Endodermal cell (in vitro differentiated cells): Measurements from ENCODE around the gene S100A8. TPM values are rescaled to one million over a fixed set of nuclear protein-coding genes. Genes with fewer than 3 reads are reported as not detected.
A peak's percentile ranks its signal among the peaks of the same experiment; 100 is the strongest.

Experiments used
- DNase-seq: peaks from one replicate; pipeline ENCODE4 v3.0.0-alpha.2; 2017
- H3K27ac ChIP-seq: 2 replicates; pipeline ENCODE4 v1.5.1; 2013; ENCODE audit warnings: mild to moderate bottlenecking, low read depth, low read length, moderate library complexity
- H3K27me3 ChIP-seq: 2 replicates; pipeline ENCODE4 v1.6.1; 2013; ENCODE audit warnings: mild to moderate bottlenecking, low read length, moderate library complexity; ENCODE audit not compliant: insufficient read depth, control insufficient read depth, poor library complexity, severe bottlenecking
- H3K36me3 ChIP-seq: 2 replicates; pipeline ENCODE4 v1.7.0; 2013; ENCODE audit warnings: mild to moderate bottlenecking, low read length, moderate library complexity; ENCODE audit not compliant: control insufficient read depth, insufficient read depth
- H3K4me1 ChIP-seq: one replicate; pipeline ENCODE4 v1.7.0; 2013; ENCODE audit warnings: low read length; ENCODE audit not compliant: control insufficient read depth, insufficient read depth
- H3K4me3 ChIP-seq: 2 replicates; pipeline ENCODE4 v1.5.1; 2013; ENCODE audit warnings: mild to moderate bottlenecking, low read length, moderate library complexity
- H3K9ac ChIP-seq: 2 replicates; pipeline ENCODE4 v1.6.1; 2013; ENCODE audit warnings: mild to moderate bottlenecking, low read length, moderate library complexity; ENCODE audit not compliant: poor library complexity, severe bottlenecking; ENCODE audit errors: extremely low read depth
- H3K9me3 ChIP-seq: 2 replicates; pipeline ENCODE4 v1.6.1; 2013; ENCODE audit warnings: mild to moderate bottlenecking, low read length, moderate library complexity; ENCODE audit not compliant: control insufficient read depth
- H3K27ac Mint-ChIP-seq: 2 replicates; pipeline ENCODE4 v1.8.0; 2020; ENCODE audit warnings: mixed read lengths
- H3K27me3 Mint-ChIP-seq: 2 replicates; pipeline ENCODE4 v1.8.0; 2021; ENCODE audit warnings: mild to moderate bottlenecking, mixed read lengths; ENCODE audit not compliant: insufficient read depth
- H3K36me3 Mint-ChIP-seq: 2 replicates; pipeline ENCODE4 v1.8.0; 2020; ENCODE audit warnings: low read depth, mixed read lengths
- H3K4me1 Mint-ChIP-seq: 2 replicates; pipeline ENCODE4 v1.8.0; 2020; ENCODE audit warnings: mixed read lengths
- H3K4me3 Mint-ChIP-seq: 2 replicates; pipeline ENCODE4 v1.8.0; 2020; ENCODE audit warnings: mild to moderate bottlenecking, moderate library complexity, mixed read lengths
- H3K9me3 Mint-ChIP-seq: 2 replicates; pipeline ENCODE4 v1.8.0; 2020; ENCODE audit warnings: mild to moderate bottlenecking, mixed read lengths
- CTCF ChIP-seq: fragments of 200-600 bp; sonication (generic); conservative IDR thresholded peaks from 2 replicates; pipeline ENCODE4 v1.5.0; 2021; ENCODE audit warnings: antibody characterized with exemption, mild to moderate bottlenecking
- WGBS, 2 experiments: methylation state at CpG; one replicate each; pipeline versions ENCODE4 v1.1.5 to v1.1.7; 2013; ENCODE audit warnings: missing lambda C conversion rate in 2 of 2, mixed read lengths in 1 of 2; ENCODE audit not compliant: insufficient coverage in 1 of 2, insufficient read length in 1 of 2; 5-methylcytosine and 5-hydroxymethylcytosine counted together
- total RNA-seq, 2 donors: library from RNA; stranded (reverse); fragmentation: NEBNext Ultra II Directional in 1 of 2; extraction: Animal tissue kit (Norgen Biotek cat#: 25700) in 1 of 2; gene quantifications; 2 replicates in 1 of 2; 3 replicates in 1 of 2; pipeline ENCODE4 v1.2.1, GENCODE V29; 2021

S100A8 gene
- total RNA-seq, 2 donors from 2014 or later: not detected

- Mint-ChIP-seq H3K27me3 (peaks cover 24% of the 10 kb centered on the region), H3K4me1 (no peaks in the 10 kb centered on the region)
- WGBS, 2 experiments: 81 to 100% methylated on average over 1 to 2 of the region's 2 CpGs
Observed at GRCh38 chr1:153402226-153402625, 11.4 kb upstream of the S100A8 start.

GRCh38 chr1:153401461-153401860, 10.6 kb upstream of the S100A8 start:
- no peaks in the 10 kb centered on the region for H3K36me3 Mint-ChIP-seq
- no peak overlapping the region for H3K4me3 Mint-ChIP-seq
- H3K27ac ChIP-seq: no peak overlapping the region
- H3K4me3 ChIP-seq: no peak overlapping the region
- no peaks in the 10 kb centered on the region for H3K36me3 ChIP-seq
- H3K27me3 Mint-ChIP-seq: peaks cover 24% of the 10 kb centered on the region
- no peak for TF ChIP-seq CTCF
- no peaks in the 10 kb centered on the region for H3K9me3 Mint-ChIP-seq
- WGBS, 2 experiments: 79 to 96% methylated on average over 2 to 9 of the region's 9 CpGs
- H3K27ac Mint-ChIP-seq: no peak overlapping the region
- no peaks in the 10 kb centered on the region for H3K4me1 ChIP-seq
- no peak overlapping the region for H3K9ac ChIP-seq
- H3K4me1 Mint-ChIP-seq: no peaks in the 10 kb centered on the region
- no peak for DNase-seq
- H3K27me3 ChIP-seq: no peaks in the 10 kb centered on the region
- no peaks in the 10 kb centered on the region for H3K9me3 ChIP-seq

More at GRCh38 chr1:153402226-153402625, 11.4 kb upstream of the S100A8 start:
- H3K36me3 ChIP-seq: no peaks in the 10 kb centered on the region
- TF ChIP-seq CTCF: no peak
- H3K4me3 ChIP-seq: no peak overlapping the region
- DNase-seq: peak; percentile 16
- no peaks in the 10 kb centered on the region for H3K4me1 ChIP-seq
- no peaks in the 10 kb centered on the region for H3K9me3 ChIP-seq
- Mint-ChIP-seq H3K4me3 (no peak overlapping the region), H3K27ac (no peak overlapping the region), H3K9me3 (no peaks in the 10 kb centered on the region), H3K36me3 (no peaks in the 10 kb centered on the region)
- no peak overlapping the region for H3K27ac ChIP-seq
- no peaks in the 10 kb centered on the region for H3K27me3 ChIP-seq
- no peak overlapping the region for H3K9ac ChIP-seq

- Mint-ChIP-seq H3K27me3 (peaks cover 22% of the 10 kb centered on the region), H3K4me1 (no peaks in the 10 kb centered on the region), H3K27ac (no peak overlapping the region), H3K9me3 (no peaks in the 10 kb centered on the region), H3K4me3 (no peak overlapping the region), H3K36me3 (no peaks in the 10 kb centered on the region)
- Histone ChIP-seq H3K27me3 (no peaks in the 10 kb centered on the region), H3K4me3 (no peak overlapping the region), H3K9me3 (no peaks in the 10 kb centered on the region), H3K36me3 (no peaks in the 10 kb centered on the region), H3K27ac (no peak overlapping the region), H3K4me1 (no peaks in the 10 kb centered on the region), H3K9ac (no peak overlapping the region)
- WGBS, 2 experiments: 73 to 90% methylated on average over 3 to 5 of the region's 5 CpGs
- TF ChIP-seq CTCF: peak; percentile 47
- peak; percentile 63 for DNase-seq
Observed at GRCh38 chr1:153400244-153400643, 9.4 kb upstream of the S100A8 start.
